GM10266 (cell line): ENCODE measurements around the gene NANOS2.

ENCODE experiments used
- DNase-seq: peaks from one replicate; pipeline ENCODE4 v3.0.0; 2012; ENCODE audit errors: extremely low spot score
- TF ChIP-seq, protein P1 (sequence below): IDR thresholded peaks from 2 replicates; pipeline ENCODE4 v1.5.1; 2012; ENCODE audit warnings: mild to moderate bottlenecking, low read depth; ENCODE audit not compliant: control insufficient read depth, insufficient read depth; ENCODE audit errors: missing control alignments

Gene NANOS2

DNA sequence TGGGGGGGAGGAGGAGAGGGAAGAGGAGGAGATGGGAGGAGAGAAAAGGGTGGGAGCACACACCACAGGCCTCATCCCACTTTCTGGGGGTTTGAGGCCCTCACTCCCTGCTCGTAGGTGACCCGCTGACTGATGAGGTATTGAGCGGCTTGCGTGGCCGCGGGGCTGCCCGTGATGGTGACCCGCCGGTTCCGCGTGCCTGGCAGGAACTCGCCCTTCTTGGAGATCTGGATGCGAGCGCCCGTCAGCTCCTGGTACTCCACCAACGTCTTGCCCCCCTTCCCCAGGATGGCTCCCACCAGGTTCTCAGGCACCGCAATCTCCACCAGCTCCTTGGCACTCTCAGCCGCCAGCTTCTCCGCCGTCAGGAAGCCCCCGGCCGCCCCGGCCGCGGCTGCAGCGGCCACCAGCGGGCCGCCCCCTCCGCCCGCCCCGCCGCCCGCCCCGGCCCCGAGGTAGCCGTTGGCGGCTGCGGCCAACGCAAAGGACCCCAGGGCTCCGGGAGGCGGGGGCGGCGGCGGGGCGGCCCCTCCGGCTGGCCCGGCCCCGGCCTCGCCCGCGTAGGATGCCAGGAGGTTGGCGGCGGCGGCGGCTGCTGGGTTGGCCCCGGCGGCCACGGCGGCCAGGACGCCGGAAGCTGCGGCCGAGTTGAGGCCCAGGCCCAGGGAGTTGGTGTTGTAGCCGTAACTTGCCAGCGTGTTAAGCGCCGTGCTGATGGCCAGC is 25.4 kb upstream of the NANOS2 start:
- TF ChIP-seq, protein P1, sequence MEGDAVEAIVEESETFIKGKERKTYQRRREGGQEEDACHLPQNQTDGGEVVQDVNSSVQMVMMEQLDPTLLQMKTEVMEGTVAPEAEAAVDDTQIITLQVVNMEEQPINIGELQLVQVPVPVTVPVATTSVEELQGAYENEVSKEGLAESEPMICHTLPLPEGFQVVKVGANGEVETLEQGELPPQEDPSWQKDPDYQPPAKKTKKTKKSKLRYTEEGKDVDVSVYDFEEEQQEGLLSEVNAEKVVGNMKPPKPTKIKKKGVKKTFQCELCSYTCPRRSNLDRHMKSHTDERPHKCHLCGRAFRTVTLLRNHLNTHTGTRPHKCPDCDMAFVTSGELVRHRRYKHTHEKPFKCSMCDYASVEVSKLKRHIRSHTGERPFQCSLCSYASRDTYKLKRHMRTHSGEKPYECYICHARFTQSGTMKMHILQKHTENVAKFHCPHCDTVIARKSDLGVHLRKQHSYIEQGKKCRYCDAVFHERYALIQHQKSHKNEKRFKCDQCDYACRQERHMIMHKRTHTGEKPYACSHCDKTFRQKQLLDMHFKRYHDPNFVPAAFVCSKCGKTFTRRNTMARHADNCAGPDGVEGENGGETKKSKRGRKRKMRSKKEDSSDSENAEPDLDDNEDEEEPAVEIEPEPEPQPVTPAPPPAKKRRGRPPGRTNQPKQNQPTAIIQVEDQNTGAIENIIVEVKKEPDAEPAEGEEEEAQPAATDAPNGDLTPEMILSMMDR, result no peak
- no peak for DNase-seq

DNA sequence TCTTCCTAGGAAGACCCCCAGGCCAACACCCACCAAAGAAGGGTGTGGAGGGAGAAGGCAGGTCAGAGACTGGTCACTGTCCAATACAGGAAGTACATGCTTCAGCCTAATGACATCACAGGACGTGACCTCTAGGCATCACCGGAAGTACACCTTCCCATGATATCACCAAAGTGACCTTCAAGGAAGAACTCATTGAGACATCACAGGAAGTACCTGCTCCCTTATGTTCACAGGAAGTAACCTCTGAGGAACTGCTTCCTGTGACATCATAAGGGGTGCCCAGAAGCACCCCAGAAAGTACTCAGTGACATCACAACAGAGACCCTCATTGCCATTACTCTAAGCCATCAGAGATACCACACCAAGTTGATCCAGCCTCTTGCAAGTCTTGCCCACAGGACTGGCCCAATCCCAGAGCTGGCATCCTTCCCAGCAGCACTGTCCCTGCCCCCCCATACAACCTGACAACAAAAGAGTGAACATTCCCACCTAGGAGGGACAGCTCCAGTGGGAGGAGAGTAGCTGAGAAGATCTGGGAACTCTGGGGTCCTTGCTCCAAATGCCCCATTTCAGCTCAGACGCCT is 24.2 kb upstream of the NANOS2 start:
- TF ChIP-seq, protein P1, result no peak
- no peak for DNase-seq

DNA sequence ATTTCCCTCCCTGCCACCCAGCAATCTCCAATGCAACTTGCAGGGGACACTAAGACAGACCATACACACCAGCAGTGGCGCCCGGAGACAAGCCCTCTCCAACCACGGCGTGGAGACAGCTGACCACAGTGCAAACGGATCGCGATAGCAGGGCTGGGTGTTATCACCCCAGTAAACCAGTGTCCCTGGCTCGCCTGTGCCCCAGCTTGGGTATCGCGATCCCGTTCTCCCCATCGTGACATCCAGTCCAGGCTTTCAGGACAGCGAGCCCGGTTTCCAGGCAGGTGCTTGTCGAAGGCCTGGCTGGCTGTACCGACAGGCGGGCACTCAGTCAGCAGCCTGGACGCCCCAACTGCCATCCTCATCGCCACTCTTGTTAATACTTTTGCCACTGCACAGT is 20.7 kb upstream of the NANOS2 start:
- TF ChIP-seq, protein P1, result no peak
- DNase-seq, result no peak

DNA sequence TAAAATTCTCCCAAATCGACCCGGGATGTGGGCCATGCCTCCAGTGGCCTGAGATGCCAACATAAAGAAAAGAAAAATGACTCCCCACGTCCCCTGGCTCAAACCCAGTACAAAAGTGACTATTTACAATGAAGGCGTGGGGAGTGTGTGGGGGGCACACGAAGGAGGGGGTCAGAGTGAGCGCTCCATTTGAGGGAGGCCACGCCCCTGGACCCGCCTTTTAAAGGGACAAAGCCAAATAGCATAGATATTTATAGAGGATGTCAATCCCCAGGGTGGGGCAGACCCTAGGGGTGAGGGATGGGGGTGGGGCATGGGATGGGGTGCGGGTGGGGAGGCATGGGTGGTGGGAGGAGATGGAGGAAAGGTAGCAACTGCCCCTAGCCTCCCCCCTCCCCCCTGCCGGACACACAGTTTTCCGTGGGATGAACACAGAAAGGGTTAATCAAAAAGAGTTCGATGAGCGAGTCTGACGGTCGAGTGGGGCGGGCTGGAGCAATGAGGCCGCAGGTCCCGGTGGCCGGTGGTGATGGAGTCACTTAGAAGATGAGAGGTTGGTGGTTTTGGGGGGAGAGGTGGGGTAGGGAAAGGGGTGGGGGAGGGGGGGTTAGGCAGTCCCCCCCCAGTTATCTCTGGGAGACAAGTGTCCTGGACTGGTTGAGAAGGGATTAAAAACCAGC is 20.1 kb upstream of the NANOS2 start:
- TF ChIP-seq, protein P1, result no peak
- no peak for DNase-seq

DNA sequence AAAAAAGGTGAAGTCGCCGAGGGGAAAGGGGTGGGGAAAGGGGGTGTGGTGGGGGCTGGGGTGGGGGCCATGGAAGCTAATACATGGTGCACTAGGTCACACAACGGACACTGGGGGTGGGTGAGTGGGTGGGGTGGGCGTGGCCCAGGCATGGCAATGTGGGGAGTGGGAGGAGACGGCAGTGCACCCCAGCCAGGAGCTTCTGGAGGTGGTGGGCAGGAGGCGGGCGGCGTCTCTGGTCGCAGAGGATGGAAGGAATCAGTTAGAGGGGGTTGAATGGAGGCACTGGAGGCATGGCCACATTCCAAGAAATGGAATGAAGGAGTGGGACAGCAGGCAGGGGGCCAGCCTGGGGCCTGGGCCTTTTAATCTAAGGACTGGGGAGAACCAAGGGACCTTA is 19.2 kb upstream of the NANOS2 start:
- no peak for DNase-seq
- TF ChIP-seq, protein P1, result no peak

DNA sequence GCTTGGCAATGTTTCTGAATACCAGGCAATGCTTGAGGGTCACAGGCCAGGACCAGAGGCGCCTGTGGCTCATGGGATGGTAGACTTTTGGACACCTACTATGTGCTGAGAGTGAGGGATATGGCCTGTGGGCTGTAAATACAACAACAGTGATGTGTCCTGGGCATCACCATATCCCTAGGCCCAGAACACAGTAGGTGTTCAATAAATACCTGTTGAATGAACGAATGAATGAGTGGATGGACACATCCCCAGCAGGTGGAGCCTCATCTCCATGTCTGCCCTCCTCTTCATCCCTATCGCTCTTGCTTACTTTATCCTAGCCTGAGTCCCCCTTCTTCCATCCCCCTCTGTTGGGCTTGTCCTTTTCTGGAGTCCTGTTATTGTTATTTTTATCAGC is 16.5 kb upstream of the NANOS2 start:
- no peak for DNase-seq
- TF ChIP-seq, protein P1, result no peak

DNA sequence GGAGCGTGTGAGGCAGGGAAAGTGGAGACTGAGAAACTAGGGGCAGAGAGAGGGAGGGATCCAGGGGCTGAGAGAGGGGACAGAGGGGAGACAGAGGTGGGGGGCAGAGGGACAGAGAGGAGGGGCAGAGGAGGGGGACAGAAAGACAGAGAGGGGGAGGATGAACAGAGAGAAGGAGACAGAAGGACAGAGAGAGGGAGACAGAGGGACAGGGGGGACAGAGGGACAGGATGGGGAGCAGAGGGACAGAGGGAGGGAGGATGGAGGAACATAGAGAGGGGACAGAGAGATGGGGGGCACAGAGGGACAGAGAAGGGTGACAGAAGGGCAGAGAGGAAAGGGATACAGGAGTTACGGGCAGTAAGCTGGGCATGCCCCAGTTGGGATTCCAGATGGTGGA is 14.7 kb upstream of the NANOS2 start:
- TF ChIP-seq, protein P1, result no peak
- no peak for DNase-seq
